Natural killer cell (primary cell): ENCODE measurements around the gene STRN3. TPM values are rescaled to one million over a fixed set of nuclear protein-coding genes. Genes with fewer than 3 reads are reported as not detected.
"Not testable (repeated sequence)": the region's sequence is repeated elsewhere in the genome, so short reads cannot be mapped to it uniquely, and the experiment has no call there.

Experiments used
- ATAC-seq, 3 donors: fragments of 150-1000 bp in 2 of 3; fragments of 200-7000 bp in 1 of 3; cut with Tn5 transposase; 1 replicate in 1 of 3; 2 replicates in 2 of 3; pipeline ENCODE4 v1.10.0; 2021; ENCODE audit warnings: mild to moderate bottlenecking in 2 of 3, moderate library complexity in 2 of 3
- DNase-seq, 2 donors: peaks; one replicate each; pipeline versions ENCODE4 v3.0.0 to v3.0.0-alpha.2; 2013 to 2021; ENCODE audit warnings: mixed read lengths in 1 of 2
- H3K27ac ChIP-seq: one replicate; pipeline ENCODE4 v1.5.1; 2013; ENCODE audit warnings: mild to moderate bottlenecking, low read length
- H3K27me3 ChIP-seq: one replicate; pipeline ENCODE4 v1.6.1; 2013; ENCODE audit warnings: low read length; ENCODE audit not compliant: control insufficient read depth, insufficient read depth
- H3K36me3 ChIP-seq: one replicate; pipeline ENCODE4 v1.6.1; 2013; ENCODE audit warnings: low read length; ENCODE audit not compliant: control insufficient read depth, insufficient read depth
- H3K4me1 ChIP-seq: one replicate; pipeline ENCODE4 v1.6.1; 2013; ENCODE audit warnings: low read length; ENCODE audit not compliant: control insufficient read depth, insufficient read depth
- H3K4me3 ChIP-seq: one replicate; pipeline ENCODE4 v1.5.1; 2013; ENCODE audit warnings: low read length
- H3K9me3 ChIP-seq: one replicate; pipeline ENCODE4 v1.6.1; 2013; ENCODE audit warnings: low read length; ENCODE audit not compliant: control insufficient read depth, insufficient read depth
- H3K27ac Mint-ChIP-seq, 2 donors: one replicate each; pipeline ENCODE4 v1.8.0; 2022; ENCODE audit warnings: mild to moderate bottlenecking in 2 of 2, mixed read lengths in 2 of 2, moderate library complexity in 1 of 2
- H3K27me3 Mint-ChIP-seq, 2 donors: one replicate each; pipeline ENCODE4 v1.8.0; 2022; ENCODE audit warnings: low read depth in 2 of 2, mixed read lengths in 2 of 2
- H3K36me3 Mint-ChIP-seq: one replicate; pipeline ENCODE4 v1.8.0; 2022; ENCODE audit warnings: mixed read lengths
- H3K4me1 Mint-ChIP-seq, 2 donors: one replicate each; pipeline ENCODE4 v1.8.0; 2022; ENCODE audit warnings: mixed read lengths in 2 of 2
- H3K4me3 Mint-ChIP-seq: one replicate; pipeline ENCODE4 v1.8.0; 2022; ENCODE audit warnings: mild to moderate bottlenecking, moderate library complexity, mixed read lengths
- H3K9me3 Mint-ChIP-seq, 2 donors: one replicate each; pipeline ENCODE4 v1.8.0; 2022; ENCODE audit warnings: mixed read lengths in 2 of 2
- CTCF ChIP-seq: fragments of 200-600 bp; IDR thresholded peaks from one replicate; pipeline ENCODE4 v1.8.0; 2022; ENCODE audit warnings: antibody characterized with exemption
- WGBS: methylation state at CpG from one replicate; pipeline ENCODE4 v1.1.7; 2013; ENCODE audit warnings: missing lambda C conversion rate; ENCODE audit not compliant: insufficient coverage; 5-methylcytosine and 5-hydroxymethylcytosine counted together
- intact Hi-C: fragments of 100-400 bp; cut with micrococcal nuclease; formaldehyde crosslinking; loops from one replicate; pipeline ENCODE4 v1.14.2; 2022
- total RNA-seq, 4 donors: library from RNA; stranded (reverse); fragments of 120-200 nt in 1 of 4; gene quantifications; one replicate each; pipeline versions ENCODE4 v1.2.3 to v1.2.4, GENCODE V29; 2013 to 2022

STRN3 gene
- total RNA-seq, 3 donors from 2014 or later (not counting 1 experiment from before 2014, with no cell fraction given), result 19.5 to 34.2 (median 31.1) TPM

GRCh38 chr14:30974628-30975027 lies 51.6 kb downstream of the STRN3 start:
- WGBS, result 87% methylated on average over 2 of the region's 4 CpGs

GRCh38 chr14:30972882-30973582 lies 53.1 kb downstream of the STRN3 start:
- intact Hi-C loops, result no loop called here
- no peaks in the 10 kb centered on the region for H3K36me3 ChIP-seq
- TF ChIP-seq CTCF, result no peak
- H3K9me3 Mint-ChIP-seq, result no peaks in the 10 kb centered on the region
- H3K4me1 ChIP-seq, result no peaks in the 10 kb centered on the region
- ATAC-seq, result no peak
- no peaks in the 10 kb centered on the region for H3K27me3 ChIP-seq
- no peaks in the 10 kb centered on the region for H3K9me3 ChIP-seq
- H3K4me3 Mint-ChIP-seq, result no peak overlapping the region
- H3K27ac ChIP-seq, result no peak overlapping the region
- no peak for DNase-seq
- WGBS, result 100% methylated on average over 3 of the region's 7 CpGs
- no peaks in the 10 kb centered on the region for H3K36me3 Mint-ChIP-seq
- peaks cover 69 to 71% of the 10 kb centered on the region in 2 donors for H3K4me1 Mint-ChIP-seq
- H3K27me3 Mint-ChIP-seq, result no peaks in the 10 kb centered on the region
- no peak overlapping the region for H3K4me3 ChIP-seq
- H3K27ac Mint-ChIP-seq, result no peak overlapping the region

More at GRCh38 chr14:30974628-30975027, 51.6 kb downstream of the STRN3 start:
- H3K9me3 Mint-ChIP-seq, result no peaks in the 10 kb centered on the region
- Histone ChIP-seq H3K36me3 (no peaks in the 10 kb centered on the region), H3K4me3 (no peak overlapping the region), H3K4me1 (no peaks in the 10 kb centered on the region), H3K27ac (no peak overlapping the region), H3K27me3 (no peaks in the 10 kb centered on the region), H3K9me3 (no peaks in the 10 kb centered on the region)
- H3K4me3 Mint-ChIP-seq, result no peak overlapping the region
- ATAC-seq, result no peak
- no peaks in the 10 kb centered on the region for H3K27me3 Mint-ChIP-seq
- H3K36me3 Mint-ChIP-seq, result no peaks in the 10 kb centered on the region
- intact Hi-C loops, result no loop called here
- no peak for DNase-seq
- peaks cover 63 to 74% of the 10 kb centered on the region in 2 donors for H3K4me1 Mint-ChIP-seq
- TF ChIP-seq CTCF, result no peak
- H3K27ac Mint-ChIP-seq, result peak overlapping the region in 1 of 2 donors; percentile 67

GRCh38 chr14:30972036-30972732 lies 54.0 kb downstream of the STRN3 start:
- H3K9me3 Mint-ChIP-seq, ATAC-seq, H3K27me3 Mint-ChIP-seq, intact Hi-C loops, H3K27ac ChIP-seq, H3K9me3 ChIP-seq, DNase-seq, H3K36me3 ChIP-seq, H3K4me1 ChIP-seq, H3K4me3 Mint-ChIP-seq, H3K36me3 Mint-ChIP-seq, H3K27me3 ChIP-seq, H3K4me3 ChIP-seq: not testable (repeated sequence)
- WGBS, result 98% methylated on average over 11 of the region's 11 CpGs
- Mint-ChIP-seq H3K4me1 (peaks cover 63 to 74% of the 10 kb centered on the region in 2 donors), H3K27ac (peak overlapping the region in 1 of 2 donors; percentile 13)

GRCh38 chr14:30971586-30971985 lies 54.6 kb downstream of the STRN3 start:
- no peak overlapping the region for H3K4me3 Mint-ChIP-seq
- peak overlapping the region in 1 of 2 donors; percentile 13 for H3K27ac Mint-ChIP-seq
- no peaks in the 10 kb centered on the region for H3K27me3 Mint-ChIP-seq
- TF ChIP-seq CTCF, result no peak
- H3K9me3 ChIP-seq, result peaks cover 3% of the 10 kb centered on the region
- no peaks in the 10 kb centered on the region for H3K27me3 ChIP-seq
- H3K9me3 Mint-ChIP-seq, result peaks cover 0 to 1% of the 10 kb centered on the region in 2 donors
- intact Hi-C loops, result no loop called here
- H3K4me1 Mint-ChIP-seq, result peaks cover 65 to 79% of the 10 kb centered on the region in 2 donors
- DNase-seq (no peak), ATAC-seq (no peak)
- no peak overlapping the region for H3K4me3 ChIP-seq
- 100% methylated on average over 4 of the region's 5 CpGs for WGBS
- no peaks in the 10 kb centered on the region for H3K36me3 ChIP-seq
- no peak overlapping the region for H3K27ac ChIP-seq
- no peaks in the 10 kb centered on the region for H3K36me3 Mint-ChIP-seq
- H3K4me1 ChIP-seq, result no peaks in the 10 kb centered on the region

- intact Hi-C loops, H3K4me3 ChIP-seq, DNase-seq, H3K4me3 Mint-ChIP-seq, H3K27me3 Mint-ChIP-seq, H3K4me1 ChIP-seq, H3K27ac ChIP-seq, H3K36me3 Mint-ChIP-seq, H3K36me3 ChIP-seq, H3K9me3 Mint-ChIP-seq, H3K27me3 ChIP-seq: not testable (repeated sequence)
- peak in 1 of 3 donors; percentile 30 for ATAC-seq
- WGBS, result 44% methylated on average over 4 of the region's 4 CpGs
- H3K27ac Mint-ChIP-seq, result peak overlapping the region; percentile 1 to 13
- H3K9me3 ChIP-seq, result peaks cover 12% of the 10 kb centered on the region
- peaks cover 55 to 77% of the 10 kb centered on the region in 2 donors for H3K4me1 Mint-ChIP-seq
These were observed 56.4 kb downstream of the STRN3 start for GRCh38 chr14:30969796-30970195.
